ENCODE data around the gene FNDC3B.
"Not testable (repeated sequence)": the region's sequence is repeated elsewhere in the genome, so short reads cannot be mapped to it uniquely, and the experiment has no call there.

The FNDC3B gene

DNA sequence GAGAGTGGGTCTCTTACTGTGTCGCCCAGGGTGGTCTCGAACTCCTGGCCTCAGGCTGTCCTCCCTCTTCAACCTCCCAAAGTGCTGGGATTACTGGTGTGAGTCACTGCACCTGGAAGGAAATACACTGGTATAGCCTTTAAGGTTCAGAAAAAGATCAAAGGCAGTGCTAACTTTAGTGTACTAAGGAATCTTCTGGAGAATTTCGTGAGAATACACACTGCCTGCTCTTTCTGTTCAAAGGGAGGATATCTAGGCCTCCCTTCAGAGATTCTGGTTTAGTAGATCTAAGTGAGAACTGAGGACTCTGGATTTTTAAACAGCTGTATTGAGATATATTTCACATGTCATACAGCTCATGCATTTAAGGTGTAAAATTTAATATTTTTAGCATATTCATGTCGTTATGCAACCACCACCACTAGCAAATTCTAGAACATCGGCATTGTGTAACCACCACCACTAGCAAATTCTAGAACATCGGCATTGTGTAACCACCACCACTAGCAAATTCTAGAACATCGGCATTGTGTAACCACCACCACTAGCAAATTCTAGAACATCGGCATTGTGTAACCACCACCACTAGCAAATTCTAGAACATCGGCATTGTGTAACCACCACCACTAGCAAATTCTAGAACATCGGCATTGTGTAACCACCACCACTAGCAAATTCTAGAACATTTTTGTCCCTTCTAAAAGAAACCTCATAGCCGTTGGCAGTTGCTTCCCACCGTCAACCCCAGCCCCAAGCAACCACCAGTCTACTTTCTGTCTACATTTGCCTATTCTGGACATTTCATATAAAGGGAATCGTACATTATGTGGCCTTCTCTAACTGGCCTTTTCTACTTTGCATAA is 54.4 kb downstream of the FNDC3B start:
- not testable (repeated sequence) for DNase-seq (ENCODE audit: low read depth, low spot score)

DNA sequence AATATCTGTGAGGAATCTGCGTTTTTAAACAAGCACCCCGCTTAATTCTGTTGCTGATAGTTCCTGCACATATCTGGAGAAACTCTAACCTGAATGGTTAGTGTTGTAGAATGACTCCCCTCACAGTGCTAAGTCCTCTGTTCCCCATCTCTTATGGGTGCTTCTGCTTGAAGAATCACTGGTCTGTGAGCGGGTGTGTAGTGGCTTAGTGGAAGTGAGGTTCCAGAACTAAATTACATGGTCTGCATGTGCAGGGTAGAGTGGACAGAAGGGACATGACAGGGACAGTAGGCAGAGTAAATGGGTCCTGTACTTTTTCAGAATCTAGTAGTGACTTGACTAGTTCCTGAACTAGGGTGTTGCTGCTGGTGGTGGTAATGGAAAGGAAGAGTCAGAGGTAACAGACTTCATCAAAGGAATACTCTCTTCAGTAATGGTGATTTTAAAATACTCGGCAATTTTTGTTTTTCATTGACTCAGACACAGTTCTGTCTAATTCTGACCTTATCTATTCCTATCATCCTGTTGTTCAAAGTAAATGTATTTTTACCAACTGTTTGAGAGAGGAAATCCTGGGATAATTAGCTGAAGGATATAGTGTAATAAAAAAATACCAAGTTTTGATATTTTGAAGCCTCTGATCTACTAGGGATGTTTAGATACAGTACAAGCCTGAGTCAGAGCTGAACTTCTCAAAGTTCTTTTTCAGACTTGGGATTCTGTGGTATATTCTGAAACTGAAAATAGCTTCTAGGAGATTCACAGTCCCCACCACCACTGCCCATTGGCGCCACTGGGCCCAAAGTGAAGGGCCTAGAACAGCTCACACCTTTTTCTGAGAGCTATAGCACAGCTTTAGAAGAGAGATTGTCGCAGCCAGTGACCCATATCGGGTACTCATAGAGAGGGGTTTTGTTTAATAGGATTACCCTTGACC is 55.5 kb downstream of the FNDC3B start:
- peak; percentile 27 for DNase-seq (ENCODE audit: low read depth, low spot score)

GRCh38 chr3:172096881-172097420 is 57.6 kb downstream of the FNDC3B start:
- DNase-seq (ENCODE audit: low read depth, low spot score): peak; percentile 57

GRCh38 chr3:172097585-172097984 is 58.2 kb downstream of the FNDC3B start:
- DNase-seq (ENCODE audit: low read depth, low spot score): no peak

DNA sequence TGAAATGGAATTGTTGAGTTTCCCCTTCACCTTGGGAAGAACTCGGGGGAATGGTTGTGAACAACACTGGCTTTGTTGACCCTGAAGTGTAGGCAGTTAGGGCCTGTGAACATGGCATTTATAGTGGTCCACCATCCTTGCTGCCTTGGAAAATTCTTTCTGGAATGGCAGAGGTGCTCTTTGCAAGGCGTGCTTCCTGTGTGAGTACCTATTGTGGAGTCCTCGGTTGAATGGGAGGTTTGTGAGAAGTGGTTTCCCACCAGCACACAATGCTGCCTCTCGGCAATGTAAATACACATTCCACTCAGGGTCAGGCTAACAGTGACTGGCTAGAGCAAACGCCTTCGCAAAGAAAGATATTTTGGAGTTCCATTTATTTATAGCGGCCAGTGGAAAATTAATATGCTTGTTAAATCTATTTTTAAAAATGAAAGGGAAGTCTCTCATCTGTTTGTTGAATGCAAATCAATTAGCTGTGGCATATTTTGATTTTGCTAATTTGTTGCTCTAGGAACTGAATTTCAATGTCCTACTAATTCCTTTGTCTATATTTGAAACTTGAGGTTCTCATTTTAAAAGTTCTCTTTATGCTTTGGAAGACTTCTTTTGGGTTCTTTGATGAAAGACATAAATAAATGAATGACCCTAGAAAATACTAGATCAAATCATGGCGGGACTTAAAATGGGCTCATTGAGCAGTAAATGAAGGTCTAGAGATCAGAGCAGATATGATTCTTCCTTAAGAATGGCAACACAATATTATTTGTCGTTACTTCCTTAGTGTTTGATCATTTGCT is 59.5 kb downstream of the FNDC3B start:
- DNase-seq (ENCODE audit: low read depth, low spot score): peak; percentile 34

DNA sequence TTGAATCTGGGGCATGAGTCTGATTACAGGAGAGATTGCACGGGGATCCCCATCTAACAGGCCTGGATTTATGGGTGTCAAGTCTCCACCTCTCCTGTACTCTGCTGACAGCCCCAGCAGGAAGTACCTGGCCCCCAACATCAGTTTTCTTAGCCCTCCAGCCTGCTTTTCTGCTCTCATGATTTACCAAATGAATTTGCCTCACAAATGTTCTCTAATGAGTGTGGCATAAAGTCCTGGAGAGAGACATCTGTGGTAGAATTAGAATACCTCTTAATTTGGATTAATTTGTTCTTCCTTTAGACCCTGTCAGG is 60.1 kb downstream of the FNDC3B start:
- no peak for DNase-seq (ENCODE audit: low read depth, low spot score)

DNA sequence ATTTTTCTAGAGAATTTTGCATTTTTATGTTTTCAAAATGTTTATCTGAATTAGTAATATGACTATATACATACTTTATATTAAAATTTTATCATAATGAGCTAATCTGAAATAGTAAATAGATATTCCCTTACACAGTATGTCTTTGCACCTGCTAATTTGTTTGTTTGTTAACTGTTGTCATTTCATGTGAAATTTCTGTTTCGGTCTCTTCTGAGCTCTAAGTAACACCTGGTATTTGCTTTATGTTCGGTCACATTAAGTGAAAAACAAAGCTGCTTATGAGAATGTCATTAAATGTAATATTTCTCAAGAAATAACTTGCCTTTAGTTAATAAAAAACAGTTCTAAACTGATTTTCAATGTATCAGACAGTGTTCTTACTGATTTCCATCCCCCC is 61.1 kb downstream of the FNDC3B start:
- no peak for DNase-seq (ENCODE audit: low read depth, low spot score)

- DNase-seq (ENCODE audit: low read depth, low spot score): no peak
These were observed 61.7 kb downstream of the FNDC3B start for GRCh38 chr3:172101107-172101506.

DNA sequence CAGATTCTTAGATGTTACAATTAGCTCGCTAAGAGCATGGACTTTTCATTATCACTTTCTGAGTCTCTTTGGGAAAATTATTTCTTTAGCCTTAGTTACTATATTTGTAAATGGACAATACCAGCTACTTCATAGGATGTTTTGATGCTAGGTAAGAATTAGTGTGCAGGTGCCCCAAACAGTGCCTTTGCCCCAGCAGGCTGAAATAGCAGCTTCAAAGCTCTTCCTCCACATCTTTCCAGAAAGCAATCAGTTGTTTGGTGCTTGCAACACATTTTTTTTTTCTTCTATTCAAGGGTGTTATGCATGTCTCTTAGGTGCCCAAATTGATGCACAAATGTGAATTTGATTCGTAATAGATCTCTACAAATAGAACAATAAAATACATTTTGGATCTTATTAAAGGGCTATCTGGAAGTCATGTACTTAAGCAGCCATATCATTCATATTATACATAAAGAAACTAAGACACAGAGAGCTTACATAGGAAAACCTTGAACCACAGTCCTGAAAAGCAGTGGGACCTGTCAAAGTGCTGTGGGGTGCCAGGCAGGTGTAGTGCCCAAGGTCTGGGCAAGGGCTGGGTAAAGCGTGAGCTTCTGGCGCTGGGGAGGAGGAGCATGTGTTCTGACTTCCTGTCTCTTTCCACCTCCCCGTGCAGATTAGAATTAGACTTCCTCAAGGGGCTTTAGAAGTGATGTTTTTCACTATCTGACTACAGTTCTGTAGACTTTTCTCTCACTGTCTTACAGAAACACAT is 62.9 kb downstream of the FNDC3B start:
- DNase-seq (ENCODE audit: low read depth, low spot score): no peak

- no peak for DNase-seq (ENCODE audit: low read depth, low spot score)
These were observed 63.5 kb downstream of the FNDC3B start for GRCh38 chr3:172102883-172103310.

- DNase-seq (ENCODE audit: low read depth, low spot score): peak; percentile 91
These were observed 64.3 kb downstream of the FNDC3B start for GRCh38 chr3:172103724-172104123.

DNA sequence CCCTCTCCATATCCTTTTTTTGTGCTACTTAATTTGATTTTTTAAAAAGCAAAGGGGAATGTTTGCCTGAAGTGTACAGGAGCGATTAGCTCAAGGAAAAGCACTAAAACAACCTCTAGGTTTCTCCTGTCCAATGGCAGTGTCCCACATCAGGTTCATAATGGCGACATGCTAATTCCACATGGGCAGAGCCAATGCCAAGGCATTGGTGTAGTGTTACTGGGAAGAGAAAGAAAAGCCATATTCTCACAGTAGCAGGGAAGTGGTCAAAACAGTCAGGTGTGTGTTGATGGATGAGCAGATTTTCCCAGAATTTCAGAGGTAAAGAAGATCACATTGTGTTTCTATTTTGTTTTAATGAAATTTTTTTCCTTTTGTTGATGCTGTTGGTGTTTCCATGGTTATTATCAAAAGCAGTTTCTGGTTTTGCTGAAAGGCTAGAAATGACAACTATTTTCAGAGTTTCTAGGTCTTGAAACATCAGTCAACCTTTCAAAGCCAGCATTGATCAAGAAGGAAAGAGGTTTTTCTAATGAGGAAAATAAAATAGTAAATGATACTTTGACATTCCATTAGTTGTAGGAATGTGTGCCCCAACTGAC is 65.2 kb downstream of the FNDC3B start:
- peak; percentile 61 for DNase-seq (ENCODE audit: low read depth, low spot score)

DNA sequence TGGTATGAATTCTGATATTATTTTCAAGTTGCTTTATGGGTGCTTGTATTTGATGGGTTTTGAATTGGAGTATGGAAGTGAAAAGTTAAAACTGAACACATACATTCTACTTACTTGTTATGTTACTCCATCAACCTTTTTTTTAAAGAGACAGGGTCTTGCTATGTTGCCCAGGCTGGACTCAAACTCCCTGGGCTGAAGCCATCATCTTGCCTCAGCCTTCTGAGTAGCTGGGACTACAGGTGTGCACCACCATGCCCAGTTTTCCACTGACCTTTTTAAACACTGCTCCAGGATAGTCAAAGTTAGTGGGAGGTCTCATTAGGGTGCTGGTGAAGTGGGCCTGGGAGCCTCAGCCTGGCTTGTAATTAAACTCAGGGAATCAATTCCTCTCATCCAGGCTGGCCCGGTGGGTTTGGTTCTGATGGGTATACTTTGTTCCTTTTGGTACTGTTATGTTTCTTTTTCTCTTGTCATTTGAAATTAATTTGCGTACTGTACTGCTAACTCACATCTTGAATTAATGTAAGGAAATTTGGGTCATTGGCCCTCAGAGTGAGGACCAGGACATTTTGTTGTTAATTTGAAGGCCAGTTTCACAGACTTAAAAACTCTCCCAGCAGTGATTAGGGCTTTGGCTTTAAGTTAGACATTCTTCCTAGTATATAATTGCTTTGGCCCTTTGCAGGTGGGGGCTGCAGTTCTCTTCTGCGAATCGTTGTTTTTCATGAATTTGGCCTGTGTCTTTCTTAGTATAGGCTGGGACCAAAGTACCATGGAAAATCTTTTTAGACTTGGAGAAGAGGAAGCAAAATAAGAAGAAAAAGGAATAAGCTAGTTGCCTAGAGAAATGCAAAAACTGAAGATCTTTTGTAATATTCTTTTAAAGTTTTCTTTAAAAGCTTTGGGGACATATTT is 66.9 kb downstream of the FNDC3B start:
- DNase-seq (ENCODE audit: low read depth, low spot score): no peak

- peak; percentile 90 for DNase-seq (ENCODE audit: low read depth, low spot score)
These were observed 67.6 kb downstream of the FNDC3B start for GRCh38 chr3:172106989-172107388.

GRCh38 chr3:172107403-172107802 is 68.0 kb downstream of the FNDC3B start:
- DNase-seq (ENCODE audit: low read depth, low spot score): no peak

DNA sequence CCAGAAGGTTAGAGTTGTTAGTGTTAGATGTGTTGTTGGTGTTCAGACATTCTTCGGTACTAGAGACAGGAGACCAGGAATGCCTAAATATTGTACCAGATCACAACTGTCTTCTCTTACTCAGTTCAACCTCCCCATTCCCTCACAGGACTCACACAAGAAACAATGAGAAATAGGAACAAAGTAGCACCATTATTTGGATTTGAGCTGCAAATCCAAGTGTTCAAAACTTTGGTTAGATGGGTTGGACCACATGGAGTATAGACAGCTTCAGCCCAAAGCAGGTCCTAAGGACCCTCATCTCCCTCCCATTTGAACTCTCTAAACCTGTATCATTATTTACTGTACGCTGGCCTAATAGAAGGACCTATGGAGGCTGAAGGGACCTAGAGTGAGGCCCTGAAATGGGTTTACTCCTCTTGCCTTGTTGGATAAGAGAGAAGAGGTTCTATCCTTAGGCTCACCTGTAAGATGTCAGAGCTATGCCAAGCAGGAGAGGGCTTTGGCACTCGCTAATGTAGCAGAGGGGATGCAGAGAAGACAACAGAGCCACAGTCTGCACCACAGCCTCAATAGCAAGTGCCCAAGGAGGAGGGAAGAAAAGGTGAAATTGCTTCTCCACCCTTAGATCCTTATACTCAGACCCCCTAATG is 70.9 kb downstream of the FNDC3B start:
- DNase-seq (ENCODE audit: low read depth, low spot score): no peak

DNA sequence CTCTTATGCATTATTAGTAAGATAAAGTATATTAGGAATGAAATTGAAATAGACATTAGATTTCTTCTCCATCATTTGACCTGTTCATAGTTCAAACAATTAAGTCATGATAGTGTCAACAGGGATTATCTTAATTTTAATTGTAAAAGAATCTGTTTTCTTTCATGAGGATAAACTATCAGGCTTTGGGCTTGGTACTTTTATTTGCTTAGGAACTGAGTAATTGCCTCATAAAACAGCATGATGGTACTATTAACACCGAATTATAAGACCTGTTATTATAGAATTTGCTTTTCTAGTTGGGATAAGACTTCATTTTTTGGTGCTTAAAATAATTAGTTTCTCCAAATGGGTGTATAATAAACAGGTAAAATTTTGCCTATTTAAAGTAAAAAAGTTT is 71.8 kb downstream of the FNDC3B start:
- no peak for DNase-seq (ENCODE audit: low read depth, low spot score)

DNA sequence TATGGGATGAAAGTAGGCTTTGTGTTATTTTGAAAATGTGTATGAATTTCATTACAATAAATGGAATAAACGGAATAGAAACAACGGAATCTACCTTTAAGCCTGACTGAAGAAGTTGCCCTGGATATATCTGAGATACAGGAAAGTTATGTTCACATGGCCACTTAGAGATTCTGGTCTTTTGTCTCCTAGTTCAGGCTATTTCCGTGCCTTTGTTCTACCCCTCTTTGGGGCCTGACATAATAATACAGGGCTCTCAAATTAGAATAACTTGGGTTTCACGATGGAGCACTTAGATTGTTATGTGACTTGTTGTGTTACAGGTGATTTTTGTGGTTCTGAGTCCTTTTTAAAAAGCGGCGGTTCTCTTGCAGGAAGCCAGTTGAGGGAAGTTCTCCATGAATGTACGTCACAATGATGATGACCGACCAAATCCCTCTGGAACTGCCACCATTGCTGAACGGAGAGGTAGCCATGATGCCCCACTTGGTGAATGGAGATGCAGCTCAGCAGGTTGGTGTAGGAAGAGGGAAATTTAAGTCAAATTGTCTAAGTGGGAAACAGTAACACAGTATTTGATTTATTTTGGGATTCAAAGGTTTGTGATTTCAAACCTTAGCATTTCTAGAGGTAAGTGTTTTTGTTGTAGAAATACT is 72.8 kb downstream of the FNDC3B start:
- no peak for DNase-seq (ENCODE audit: low read depth, low spot score)

All from astrocyte of the hippocampus (primary cell).